CD4-positive, alpha-beta T cell treated with Interleukin-17A for 1 hour (primary cell): Measurements from ENCODE around the gene LKAAEAR1.

ENCODE experiments used
- DNase-seq: peaks from one replicate; pipeline ENCODE4 v3.0.0-alpha.2; 2020

The LKAAEAR1 gene

DNA sequence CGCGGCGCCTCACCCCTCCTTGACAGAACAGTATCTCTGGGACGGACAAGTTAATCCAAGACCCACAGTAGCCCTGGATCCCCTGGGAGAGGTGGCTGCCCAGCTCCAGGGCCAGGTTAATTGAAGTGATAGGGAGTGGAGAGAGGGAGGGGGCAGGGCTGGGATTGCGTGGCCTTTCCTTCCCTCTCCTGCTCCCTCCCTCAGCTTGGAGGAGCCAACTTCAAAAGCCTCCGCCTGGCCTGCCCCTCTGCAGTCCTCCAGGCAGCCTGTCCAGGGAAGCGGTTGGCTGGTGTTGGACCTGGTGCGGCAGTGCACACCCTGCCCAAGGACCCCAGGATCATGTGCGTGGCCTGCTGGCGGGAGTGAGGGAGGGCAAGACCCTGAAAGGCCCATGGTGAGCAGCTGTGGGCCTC lies 48.3 kb downstream of the LKAAEAR1 start, which contains the start of gene C20orf204:
TSS of gene C20orf204 (plus strand) at position 250 of the 413 bp plus-strand sequence. CDS start at position 392, 142 bp downstream.
- no peak for DNase-seq

DNA sequence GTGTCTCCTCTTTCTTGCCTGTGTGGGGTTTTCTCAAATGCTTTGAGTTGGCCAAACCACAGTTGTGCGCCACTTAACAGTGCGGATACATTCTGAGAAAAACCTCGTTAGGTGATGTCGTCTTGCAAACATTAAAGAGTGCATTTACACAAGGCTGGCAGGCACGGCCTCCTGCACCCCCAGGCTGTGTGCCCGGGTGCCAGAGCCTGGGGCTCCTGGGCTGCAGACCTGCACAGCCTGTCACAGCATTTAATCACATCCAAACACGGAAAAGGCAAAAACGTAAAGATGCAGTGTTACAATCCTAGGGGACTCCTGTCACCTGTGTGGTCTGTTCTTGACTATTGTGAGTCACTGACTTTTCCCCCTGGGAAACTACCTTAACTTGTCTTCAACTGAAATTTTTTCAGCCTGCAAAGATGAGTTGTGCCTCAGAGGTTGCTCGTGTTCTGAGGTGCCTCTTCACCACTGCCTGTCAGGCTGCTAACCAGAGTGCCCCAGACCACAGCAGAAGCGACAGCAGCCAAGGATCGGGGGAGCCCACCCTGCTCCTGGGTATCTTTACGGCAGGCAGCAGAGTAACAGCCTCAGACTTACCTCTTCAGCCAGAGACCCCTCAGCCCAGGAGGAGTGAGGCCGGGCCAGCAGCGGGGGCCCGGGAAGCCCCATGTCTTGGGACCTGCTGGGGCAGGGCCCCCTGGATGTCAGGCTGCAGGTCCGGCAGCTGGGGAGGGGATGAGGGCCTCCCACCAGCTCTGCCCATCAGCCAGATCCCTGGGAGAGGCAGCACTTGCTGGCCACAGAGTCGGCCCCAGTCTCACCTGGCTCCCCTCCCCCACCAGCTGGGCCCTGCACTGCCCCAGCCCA lies 48.9 kb downstream of the LKAAEAR1 start:
- DNase-seq, result peak; percentile 50

GRCh38 chr20:64033981-64034493 lies 50.2 kb downstream of the LKAAEAR1 start:
- DNase-seq, result no peak
